Psoas muscle (tissue), 8 donors: ENCODE results near the gene BICDL1. TPM values are rescaled to one million over a fixed set of nuclear protein-coding genes. Genes with fewer than 3 reads are reported as not detected.

Experiments used
- ATAC-seq, 4 donors: fragments of 200-7000 bp; cut with Tn5 transposase; one replicate each; pipeline ENCODE4 v1.9.1; 2020; ENCODE audit warnings: moderate library complexity in 3 of 4, mild to moderate bottlenecking in 2 of 4
- DNase-seq, 2 donors: peaks; one replicate each; pipeline ENCODE4 v3.0.0-alpha.2; 2020
- H3K27ac ChIP-seq: fragments of 200-600 bp; one replicate; pipeline ENCODE4 v1.8.0; 2022
- H3K27me3 ChIP-seq, 3 donors: fragments of 200-600 bp in 1 of 3; one replicate each; pipeline versions ENCODE4 v1.6.1 to v1.8.0; 2013 to 2022; ENCODE audit warnings: low read length in 2 of 3, mild to moderate bottlenecking in 2 of 3, moderate library complexity in 1 of 3; ENCODE audit not compliant: insufficient read depth in 3 of 3
- H3K36me3 ChIP-seq, 2 donors: fragments of 200-600 bp in 1 of 2; one replicate each; pipeline versions ENCODE4 v1.6.1 to v1.8.0; 2013 to 2022; ENCODE audit warnings: low read depth in 1 of 2, mild to moderate bottlenecking in 1 of 2, moderate library complexity in 1 of 2; ENCODE audit not compliant: insufficient read depth in 1 of 2
- H3K4me1 ChIP-seq: fragments of 200-600 bp; one replicate; pipeline ENCODE4 v1.8.0; 2022
- H3K4me3 ChIP-seq: fragments of 200-600 bp; one replicate; pipeline ENCODE4 v1.8.0; 2022; ENCODE audit warnings: mild to moderate bottlenecking
- H3K9me3 ChIP-seq: fragments of 200-600 bp; one replicate; pipeline ENCODE4 v1.8.0; 2022
- CTCF ChIP-seq: fragments of 200-600 bp; IDR thresholded peaks from one replicate; pipeline ENCODE4 v1.8.0; 2022; ENCODE audit warnings: antibody characterized with exemption
- WGBS, 3 donors: extraction: QIAGEN DNeasy Blood & Tissue Kit; methylation state at CpG; one replicate each; pipeline versions ENCODE4 v1.1.6 to v1.1.7; 2013; 5-methylcytosine and 5-hydroxymethylcytosine counted together
- intact Hi-C, 2 donors: fragments of 100-400 bp; cut with DNase I; formaldehyde crosslinking; loops; one replicate each; pipeline versions ENCODE4 v1.11.0 to v1.14.2; 2022
- polyA plus RNA-seq, 3 donors: library from polyadenylated mRNA; stranded (reverse); fragments of 200-250 nt; gene quantifications; one replicate each; pipeline ENCODE4 v1.2.3, GENCODE V29; 2013
- total RNA-seq, 4 donors: library from RNA; stranded (reverse); fragmentation: NEBNext Ultra II Directional in 2 of 4; extraction: Animal tissue kit (Norgen Biotek cat#: 25700) in 2 of 4; gene quantifications; one replicate each; pipeline versions ENCODE4 v1.2.1 to v1.2.4, GENCODE V29; 2021 to 2023
- donor health status: healthy with polysubstance abuse.
- donor health status: DM: no; HTN: no; CAD: no; lungs with moderate emphysema.
- donor health status: Bipolar disorder and iron deficiency.
- donor health status: healthy.
- donor health status: DM: yes; HTN: yes; CAD: no.
- donor health status: DM: no; HTN: no; CAD: no.
- donor health status: DM: no; HTN: no; CAD: no.
- donor health status: DM: yes; HTN: yes; CAD: no.

Gene BICDL1
- total and polyA plus RNA-seq, 7 donors = 0.05 to 0.22 (median 0.11) TPM; not detected in 1

- 85 to 97% (median 96%) methylated on average over 1 of the region's 1 CpG for WGBS, 3 donors
- intact Hi-C loops = no loop called here
- H3K4me1 ChIP-seq = no peaks in the 10 kb centered on the region
- peaks cover 0 to 61% (median 3%) of the 10 kb centered on the region in 3 donors for H3K27me3 ChIP-seq
- no peak overlapping the region for H3K4me3 ChIP-seq
- no peak for TF ChIP-seq CTCF
- H3K27ac ChIP-seq = no peak overlapping the region
- DNase-seq (no peak), ATAC-seq (no peak)
- no peaks in the 10 kb centered on the region for H3K36me3 ChIP-seq
- H3K9me3 ChIP-seq = no peaks in the 10 kb centered on the region
These were observed 7.4 kb downstream of the BICDL1 start for GRCh38 chr12:119996417-119996816.

GRCh38 chr12:119998471-119999245, 9.6 kb downstream of the BICDL1 start:
- no peak overlapping the region for H3K27ac ChIP-seq
- intact Hi-C loops = no loop called here
- DNase-seq (no peak), ATAC-seq (no peak)
- no peaks in the 10 kb centered on the region for H3K4me1 ChIP-seq
- no peaks in the 10 kb centered on the region for H3K36me3 ChIP-seq
- no peak for TF ChIP-seq CTCF
- peaks cover 0 to 39% (median 0%) of the 10 kb centered on the region in 3 donors for H3K27me3 ChIP-seq
- H3K9me3 ChIP-seq = no peaks in the 10 kb centered on the region
- no peak overlapping the region for H3K4me3 ChIP-seq
- 70 to 81% (median 72%) methylated on average over 13 of the region's 13 CpGs for WGBS, 3 donors

GRCh38 chr12:120000556-120000955, 11.5 kb downstream of the BICDL1 start:
- no peak for TF ChIP-seq CTCF
- Histone ChIP-seq H3K36me3 (no peaks in the 10 kb centered on the region), H3K4me1 (no peaks in the 10 kb centered on the region), H3K4me3 (no peak overlapping the region), H3K9me3 (no peaks in the 10 kb centered on the region), H3K27me3 (peaks cover 0 to 27% (median 0%) of the 10 kb centered on the region in 3 donors), H3K27ac (no peak overlapping the region)
- intact Hi-C loops = no loop called here
- WGBS, 3 donors = 77 to 81% (median 77%) methylated on average over 3 of the region's 3 CpGs
- DNase-seq = no peak
- ATAC-seq = no peak

GRCh38 chr12:120006258-120006975, 17.4 kb downstream of the BICDL1 start:
- no peak for ATAC-seq
- Histone ChIP-seq H3K9me3 (no peaks in the 10 kb centered on the region), H3K36me3 (no peaks in the 10 kb centered on the region), H3K4me3 (no peak overlapping the region), H3K27me3 (peaks cover 0 to 5% (median 0%) of the 10 kb centered on the region in 3 donors), H3K4me1 (no peaks in the 10 kb centered on the region), H3K27ac (no peak overlapping the region)
- WGBS, 3 donors = 84 to 85% (median 84%) methylated on average over 3 of the region's 3 CpGs
- no peak for DNase-seq
- intact Hi-C loops = no loop called here
- no peak for TF ChIP-seq CTCF
